GM10248 (cell line): ENCODE results near the gene TMEM134.

Source experiments
- CTCF ChIA-PET: fragments of 300-600 bp; sonication (Branson Sonifier 250); formaldehyde crosslinking; extraction: SDS; loops from one replicate; lab custom pipeline; 2021; ENCODE audit warnings: antibody characterized with exemption; lab: Yijun Ruan, JAX
- POLR2A ChIA-PET: fragments of 350-650 bp; sonication (Branson Sonifier 250); formaldehyde crosslinking; extraction: SDS; loops from one replicate; lab custom pipeline; 2020; ENCODE audit warnings: antibody characterized with exemption; lab: Yijun Ruan, JAX
- DNase-seq: peaks from one replicate; pipeline ENCODE4 v3.0.0; 2012; ENCODE audit errors: extremely low spot score
- TF ChIP-seq, protein P1 (sequence below): IDR thresholded peaks from 2 replicates; pipeline ENCODE4 v1.5.1; 2012; ENCODE audit warnings: mild to moderate bottlenecking, low read depth; ENCODE audit errors: extremely low read depth, missing control alignments, control extremely low read depth

TMEM134 gene

DNA sequence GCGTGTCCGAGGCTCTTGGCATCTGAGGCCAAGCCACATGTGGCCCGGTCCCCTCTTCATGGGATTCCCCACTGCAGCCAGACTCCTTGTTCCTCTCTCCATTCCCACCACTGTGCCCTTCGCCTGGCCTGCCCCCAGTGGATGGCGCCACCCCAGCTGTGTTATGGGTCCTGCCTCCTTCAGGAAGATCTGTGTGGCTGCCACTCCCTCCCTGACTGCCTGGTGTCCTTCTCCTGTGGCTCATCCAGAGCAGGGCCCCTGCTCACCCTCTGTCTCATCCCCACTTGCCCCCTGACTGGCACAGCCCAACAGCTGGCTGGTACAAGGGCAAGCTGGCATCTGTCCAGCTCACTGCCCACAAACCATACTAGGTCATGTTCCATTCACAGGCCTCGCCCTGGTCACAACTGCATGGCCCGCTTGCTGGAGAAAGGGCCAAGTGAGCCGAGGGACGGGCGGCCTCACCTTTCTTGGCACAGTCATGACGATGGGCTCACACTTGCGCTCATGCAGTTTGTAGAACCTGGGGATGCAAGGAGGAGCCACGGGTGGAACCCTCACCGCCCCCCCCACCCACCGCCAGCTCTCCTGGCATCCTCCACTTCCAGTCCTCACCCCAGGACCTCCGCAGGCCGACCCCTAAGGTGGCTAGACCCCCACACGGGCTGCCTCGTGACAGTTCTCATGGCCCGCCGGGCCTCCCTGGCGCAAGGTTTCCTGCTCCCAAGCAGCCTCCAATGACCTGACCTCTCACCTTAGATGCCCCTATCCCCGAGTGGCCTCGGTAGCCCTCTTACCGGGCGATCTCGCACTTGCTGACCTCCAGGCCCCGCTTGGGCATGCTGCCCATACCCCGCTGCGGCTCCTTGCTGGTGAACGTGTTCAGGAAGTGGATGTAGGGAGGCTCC lies 29.5 kb downstream of the TMEM134 start:
- TF ChIP-seq, protein P1, sequence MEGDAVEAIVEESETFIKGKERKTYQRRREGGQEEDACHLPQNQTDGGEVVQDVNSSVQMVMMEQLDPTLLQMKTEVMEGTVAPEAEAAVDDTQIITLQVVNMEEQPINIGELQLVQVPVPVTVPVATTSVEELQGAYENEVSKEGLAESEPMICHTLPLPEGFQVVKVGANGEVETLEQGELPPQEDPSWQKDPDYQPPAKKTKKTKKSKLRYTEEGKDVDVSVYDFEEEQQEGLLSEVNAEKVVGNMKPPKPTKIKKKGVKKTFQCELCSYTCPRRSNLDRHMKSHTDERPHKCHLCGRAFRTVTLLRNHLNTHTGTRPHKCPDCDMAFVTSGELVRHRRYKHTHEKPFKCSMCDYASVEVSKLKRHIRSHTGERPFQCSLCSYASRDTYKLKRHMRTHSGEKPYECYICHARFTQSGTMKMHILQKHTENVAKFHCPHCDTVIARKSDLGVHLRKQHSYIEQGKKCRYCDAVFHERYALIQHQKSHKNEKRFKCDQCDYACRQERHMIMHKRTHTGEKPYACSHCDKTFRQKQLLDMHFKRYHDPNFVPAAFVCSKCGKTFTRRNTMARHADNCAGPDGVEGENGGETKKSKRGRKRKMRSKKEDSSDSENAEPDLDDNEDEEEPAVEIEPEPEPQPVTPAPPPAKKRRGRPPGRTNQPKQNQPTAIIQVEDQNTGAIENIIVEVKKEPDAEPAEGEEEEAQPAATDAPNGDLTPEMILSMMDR: peak; percentile 43
- ChIA-PET POLR2A (interaction anchor here (0.7 kb wide), 1 partner anchor 9 kb away, joined by 5 read pairs; no protein-coding TSS in a partner anchor), CTCF (interaction anchor here (0.8 to 2.8 kb wide), 12 partner anchors 9 to 66 kb away, joined by 3 to 19 read pairs (median 4); partner anchors contain the start of genes PITPNM1, PPP1CA, RPS6KB2 and TMEM134)

DNA sequence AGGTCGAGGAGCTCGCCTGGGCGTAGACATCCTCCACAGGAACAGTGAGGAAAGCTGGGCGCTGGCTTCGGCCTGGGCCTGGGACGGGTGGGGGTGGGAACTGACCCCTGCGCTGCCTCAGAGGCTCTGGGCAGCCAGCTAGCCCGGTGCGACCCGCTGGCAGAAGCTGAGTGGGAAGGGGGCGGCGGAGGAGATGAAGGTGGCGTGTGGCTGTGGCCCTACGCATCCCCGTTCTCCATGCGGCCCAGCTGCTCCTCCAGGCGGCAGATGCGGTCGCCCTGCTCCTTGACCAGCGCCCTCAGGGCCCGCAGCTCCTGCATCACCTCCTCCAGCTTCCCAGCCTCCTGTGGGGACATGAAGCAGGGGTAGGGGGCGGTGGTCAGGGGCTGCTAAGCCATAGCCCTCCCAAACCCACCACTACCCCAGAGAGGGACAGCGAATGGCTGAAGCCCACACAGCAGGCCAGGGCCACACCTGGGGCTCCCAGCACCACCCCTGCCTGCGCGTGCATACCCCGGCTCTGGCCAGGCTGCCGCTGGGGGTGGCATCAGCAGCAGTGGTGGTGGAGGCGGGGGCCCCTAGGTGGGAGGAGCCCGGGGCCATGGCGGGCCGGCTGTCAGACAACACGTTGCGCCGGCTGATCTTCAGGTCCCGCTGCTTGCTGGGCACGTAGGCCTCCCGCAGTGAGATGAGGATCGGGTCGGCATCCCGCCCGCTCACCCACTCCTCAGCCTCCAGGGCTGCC lies 30.7 kb downstream of the TMEM134 start:
- ChIA-PET POLR2A (interaction anchor here (0.7 to 1.7 kb wide), 7 partner anchors 7 to 45 kb away, joined by 3 to 5 read pairs (median 3); partner anchors contain the start of genes AIP, PPP1CA and TBC1D10C), CTCF (interaction anchor here (0.5 to 2.8 kb wide), 17 partner anchors 8 to 176 kb away, joined by 3 to 19 read pairs (median 4); partner anchors contain the start of genes GSTP1, PITPNM1, PPP1CA and RAD9A)
- peak; percentile 66 for DNase-seq
- TF ChIP-seq, protein P1: no peak

More for the DNA sequence above, 29.5 kb downstream of the TMEM134 start:
- DNase-seq: no peak

DNA sequence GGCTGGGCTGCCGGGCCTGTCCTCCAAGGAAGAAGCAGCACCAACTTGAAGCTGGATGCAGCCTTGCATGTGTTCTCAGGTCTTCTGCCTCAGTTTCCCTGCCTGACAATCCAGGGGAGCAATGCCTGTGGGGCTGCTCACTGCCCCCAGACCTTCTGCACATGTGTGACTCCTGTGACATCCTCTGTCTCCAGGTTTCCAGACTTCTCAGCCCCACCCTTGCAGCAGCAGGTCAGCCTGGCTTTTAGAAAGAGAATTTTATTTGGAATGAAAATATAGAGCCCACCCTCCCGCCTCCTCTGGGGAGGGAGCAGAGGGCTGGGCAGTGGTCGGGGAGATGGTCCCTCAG lies 31.3 kb downstream of the TMEM134 start:
- DNase-seq: no peak
- TF ChIP-seq, protein P1: no peak
- CTCF ChIA-PET: interaction anchor here (0.5 to 2.8 kb wide), 11 partner anchors 9 to 177 kb away, joined by 3 to 19 read pairs (median 3); partner anchors contain the start of genes GSTP1, PITPNM1, RAD9A and RPS6KB2
- POLR2A ChIA-PET: interaction anchor here (0.8 to 1.7 kb wide), 6 partner anchors 19 to 45 kb away, joined by 3 to 5 read pairs (median 3); partner anchors contain the start of genes AIP, PPP1CA and TBC1D10C

DNA sequence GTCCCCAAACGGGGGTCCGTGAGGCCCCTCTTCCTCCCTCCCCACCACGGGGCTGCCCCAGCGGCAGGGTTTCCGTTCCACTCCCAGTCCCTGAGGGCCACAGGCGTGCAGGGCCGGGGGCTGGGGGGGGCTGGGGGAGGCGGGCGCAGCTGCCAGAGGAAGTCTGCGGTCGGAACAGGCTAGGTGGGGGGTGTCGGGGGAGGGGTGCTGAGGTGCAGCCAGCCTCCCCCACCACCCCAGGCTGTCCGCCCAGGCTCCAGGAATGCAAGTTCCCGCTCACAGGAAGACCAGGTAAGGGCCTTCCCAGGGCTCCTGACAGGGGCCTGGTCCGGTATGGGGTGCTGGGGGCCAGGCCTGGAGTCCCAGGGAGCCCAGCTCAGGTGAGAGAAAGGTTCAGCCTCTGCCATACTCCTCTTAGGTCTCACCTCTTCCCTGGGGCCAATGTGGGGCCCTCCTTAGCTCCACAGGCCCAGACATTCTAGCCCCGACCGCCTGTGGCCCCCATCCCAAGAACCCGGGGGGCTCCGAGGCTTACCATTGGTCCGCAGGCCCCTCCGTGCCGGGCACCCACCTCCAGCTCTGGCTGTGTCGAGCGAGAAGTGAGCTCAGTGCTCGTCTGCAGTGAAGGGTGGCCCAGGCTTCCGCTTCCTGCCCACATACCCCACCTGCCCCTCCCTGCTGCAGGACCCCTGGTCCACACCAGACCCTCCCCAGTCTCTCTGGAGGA lies 31.8 kb downstream of the TMEM134 start, which contains the start of gene PTPRCAP:
Gene PTPRCAP, minus strand, starts transcription at position 601 of the 727 bp plus-strand sequence. Its CDS starts 63 bp downstream, at position 538.
- TF ChIP-seq, protein P1: no peak
- POLR2A ChIA-PET: interaction anchor here (0.8 to 1.7 kb wide), 9 partner anchors 18 to 67 kb away, joined by 3 to 5 read pairs (median 3); partner anchors contain the start of genes AIP, PPP1CA and TBC1D10C
- CTCF ChIA-PET: interaction anchor here (0.5 to 2.8 kb wide), 10 partner anchors 9 to 177 kb away, joined by 3 to 19 read pairs (median 4); partner anchors contain the start of genes GSTP1, PITPNM1, PPP1CA and RAD9A
- peak; percentile 70 for DNase-seq

DNA sequence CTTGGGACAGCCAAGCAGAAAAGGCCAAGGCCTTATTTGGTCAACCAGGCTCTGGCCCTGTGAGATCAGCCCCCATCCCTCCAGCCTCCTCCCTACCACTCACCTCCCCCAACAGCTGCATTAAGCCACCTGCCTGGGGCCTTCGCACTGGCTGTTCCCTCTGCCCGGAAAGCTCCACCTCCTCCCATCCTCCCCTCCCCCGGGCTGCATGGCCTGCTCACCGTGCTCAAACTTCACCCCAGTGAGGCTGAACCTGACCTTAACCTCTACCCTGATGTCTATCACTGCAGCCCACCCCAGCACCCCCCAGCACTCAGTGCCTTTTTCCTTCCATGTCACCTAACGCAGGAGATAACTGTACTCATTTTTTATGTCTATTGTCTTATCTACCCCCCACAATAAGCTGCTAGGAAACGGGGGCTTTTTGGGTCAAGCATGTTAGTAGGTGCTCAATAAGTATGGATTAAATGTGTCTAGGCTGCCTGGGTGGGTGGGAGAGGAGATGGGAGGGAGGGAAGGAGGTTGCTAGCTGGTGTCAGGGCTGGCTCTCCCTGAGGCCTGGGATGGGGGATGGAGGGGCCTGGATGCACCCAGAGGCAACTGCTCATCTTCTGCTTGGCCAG lies 32.5 kb downstream of the TMEM134 start:
- CTCF ChIA-PET: interaction anchor here (0.8 to 2.1 kb wide), 7 partner anchors 9 to 85 kb away, joined by 3 to 8 read pairs (median 3); partner anchors contain the start of genes PITPNM1 and PPP1CA
- POLR2A ChIA-PET: interaction anchor here (0.9 to 1.7 kb wide), 5 partner anchors 18 to 66 kb away, joined by 3 to 4 read pairs (median 3); partner anchors contain the start of gene AIP
- DNase-seq: peak; percentile 86
- TF ChIP-seq, protein P1: no peak
